K562 (cell line): ENCODE data around the gene PTPRM.

Experiments used
- CUX1 ChIP-seq: fragments of 200-800 bp; sonication (Bioruptor generic); IDR thresholded peaks from 2 replicates; pipeline ENCODE4 v1.6.1; 2016; ENCODE audit warnings: missing genetic modification characterization, missing compliant biosample characterization
- EWSR1 ChIP-seq: fragments of 450-650 bp; IDR thresholded peaks from 2 replicates; pipeline ENCODE4 v1.6.1; 2018; ENCODE audit warnings: borderline replicate concordance, mild to moderate bottlenecking, low read depth, moderate library complexity; ENCODE audit not compliant: partially characterized antibody
- EZH2 ChIP-seq: IDR thresholded peaks from 2 replicates; pipeline ENCODE4 v1.6.1; 2012; ENCODE audit warnings: low read depth, mild to moderate bottlenecking, inconsistent platforms, low read length, borderline replicate concordance
- GATAD2B ChIP-seq: fragments of 450-650 bp; IDR thresholded peaks from 2 replicates; pipeline ENCODE4 v1.6.1; 2017; ENCODE audit warnings: mild to moderate bottlenecking, borderline replicate concordance
- HDAC8 ChIP-seq: fragments of 450-650 bp; IDR thresholded peaks from 2 replicates; pipeline ENCODE4 v1.6.1; 2016; ENCODE audit warnings: mild to moderate bottlenecking, missing genetic modification characterization, moderate library complexity, missing compliant biosample characterization
- TCF3 ChIP-seq: sonication (generic); formaldehyde crosslinking; IDR thresholded peaks from 2 replicates; pipeline ENCODE4 v1.4.0; 2020; ENCODE audit warnings: mild to moderate bottlenecking, missing genetic modification reagents
- TCF7 ChIP-seq: sonication (generic); IDR thresholded peaks from 2 replicates; pipeline ENCODE4 v1.6.1; 2016; ENCODE audit warnings: antibody characterized with exemption, borderline replicate concordance
- ZBTB49 ChIP-seq: sonication (generic); formaldehyde crosslinking; IDR thresholded peaks from 2 replicates; pipeline ENCODE4 v1.8.0; 2022; ENCODE audit warnings: missing genetic modification reagents, mild to moderate bottlenecking, borderline replicate concordance

GRCh38 chr18:7608174-7608550, 41.0 kb downstream of the PTPRM start:
- no peak for TF ChIP-seq TCF3
- no peak for TF ChIP-seq TCF7
- TF ChIP-seq GATAD2B: no peak
- no peak for TF ChIP-seq HDAC8 (tag)
- no peak for TF ChIP-seq EWSR1
- TF ChIP-seq CUX1: no peak
- no peak for TF ChIP-seq EZH2
- TF ChIP-seq ZBTB49 (CRISPR knock-in tag): no peak
